GM12878 (cell line): Measurements from ENCODE around the gene LRCH3. TPM values are rescaled to one million over a fixed set of nuclear protein-coding genes. Genes with fewer than 3 reads are reported as not detected.
A peak's percentile ranks its signal among the peaks of the same experiment; 100 is the strongest.

Source experiments
- ATAC-seq: fragments of 200-7000 bp; cut with Tn5 transposase; 3 replicates; pipeline ENCODE4 v1.9.1; 2020; ENCODE audit warnings: mild to moderate bottlenecking, moderate library complexity
- BruUV-seq: library from RNA; stranded (reverse); fragments of 400-500 nt; replicated peaks from 2 replicates; lab custom pipeline; 2021; lab: Mats Ljungman, UMichigan
- CTCF ChIA-PET: fragments of 300-600 bp; sonication (Branson Sonifier 250); formaldehyde crosslinking; extraction: SDS; loops from one replicate; lab custom pipeline; 2021; ENCODE audit warnings: inconsistent platforms; lab: Yijun Ruan, JAX
- POLR2A ChIA-PET: fragments of 350-600 bp; formaldehyde crosslinking; extraction: SDS; loops from one replicate; lab custom pipeline; 2021; ENCODE audit warnings: inconsistent platforms; lab: Charles Lee
- RAD21 ChIA-PET: fragments of 300-600 bp; sonication (Branson Sonifier 250); formaldehyde crosslinking; loops from one replicate; lab custom pipeline; 2023; ENCODE audit warnings: antibody characterized with exemption; ENCODE audit not compliant: unreplicated experiment; lab: Charles Lee
- SMC1A ChIA-PET: fragments of 300-600 bp; sonication (Branson Sonifier 250); formaldehyde crosslinking; loops from one replicate; lab custom pipeline; 2023; ENCODE audit not compliant: unreplicated experiment, uncharacterized antibody; lab: Charles Lee
- DNase-seq: peaks from one replicate; pipeline ENCODE4 v3.0.0-alpha.2; 2011; ENCODE audit warnings: low read depth, low spot score
- FAIRE-seq: peaks from 3 replicates; lab custom pipeline; 2011; peaks lifted over from hg19 to GRCh38; lab: Jason Lieb, UNC
- H2AFZ ChIP-seq: 2 replicates; pipeline ENCODE4 v1.6.0; 2011; ENCODE audit warnings: low read depth, low read length, control low read depth; ENCODE audit not compliant: control insufficient read depth
- H3K27ac ChIP-seq: 2 replicates; pipeline ENCODE4 v1.5.1; 2011; ENCODE audit warnings: control low read depth; ENCODE audit not compliant: control insufficient read depth, insufficient read depth
- H3K27me3 ChIP-seq, 2 experiments: replicated peaks in 1 of 2; 2 replicates each; pipeline versions ENCODE4 v1.6.0 to v1.6.1; 2011; ENCODE audit warnings: low read length in 1 of 2; ENCODE audit not compliant: control insufficient read depth in 2 of 2, insufficient read depth in 2 of 2
- H3K36me3 ChIP-seq, 2 experiments: 2 replicates each; pipeline ENCODE4 v1.5.1; 2011; ENCODE audit warnings: low read length in 1 of 2; ENCODE audit not compliant: control insufficient read depth in 2 of 2, insufficient read depth in 2 of 2
- H3K4me1 ChIP-seq: 2 replicates; pipeline ENCODE4 v1.6.1; 2011; ENCODE audit warnings: mild to moderate bottlenecking, low read length, moderate library complexity, mixed read lengths; ENCODE audit not compliant: control insufficient read depth, insufficient read depth
- H3K4me2 ChIP-seq: 2 replicates; pipeline ENCODE4 v1.6.0; 2011; ENCODE audit warnings: control low read depth; ENCODE audit not compliant: control insufficient read depth, insufficient read depth
- H3K4me3 ChIP-seq: fragments of 200-600 bp; sonication (generic); 2 replicates; pipeline ENCODE4 v1.5.1; 2016
- H3K79me2 ChIP-seq: 2 replicates; pipeline ENCODE4 v1.6.0; 2011; ENCODE audit warnings: low read length; ENCODE audit not compliant: control insufficient read depth, insufficient read depth
- H3K9ac ChIP-seq: 2 replicates; pipeline ENCODE4 v1.8.0; 2011; ENCODE audit warnings: low read length, control low read depth, mixed read lengths; ENCODE audit not compliant: control insufficient read depth, insufficient read depth
- H3K9me3 ChIP-seq: replicated peaks from 3 replicates; pipeline ENCODE4 v1.5.1; 2011; ENCODE audit warnings: mild to moderate bottlenecking, low read length; ENCODE audit not compliant: control insufficient read depth, insufficient read depth
- H4K20me1 ChIP-seq: 2 replicates; pipeline ENCODE4 v1.6.0; 2011; ENCODE audit not compliant: control insufficient read depth, insufficient read depth
- BCLAF1 ChIP-seq: fragments of 450-650 bp; IDR thresholded peaks from 2 replicates; pipeline ENCODE4 v1.6.1; 2017; ENCODE audit warnings: antibody characterized with exemption, mild to moderate bottlenecking, moderate library complexity
- BRCA1 ChIP-seq: IDR thresholded peaks from 2 replicates; pipeline ENCODE4 v1.6.1; 2011; ENCODE audit warnings: low read depth, low read length, improper control_type of control experiment
- CHD2 ChIP-seq: IDR thresholded peaks from 2 replicates; pipeline ENCODE4 v1.6.1; 2011; ENCODE audit warnings: low read depth, low read length, improper control_type of control experiment, borderline replicate concordance
- CREB1 ChIP-seq: IDR thresholded peaks from 2 replicates; pipeline ENCODE4 v1.6.1; 2012; ENCODE audit warnings: low read depth, mild to moderate bottlenecking, inconsistent platforms
- EP300 ChIP-seq, 2 experiments: fragments of 150-350 bp in 1 of 2; IDR thresholded peaks; 2 replicates each; pipeline ENCODE4 v1.6.1; 2011 to 2012; ENCODE audit warnings: low read depth in 2 of 2, low read length in 2 of 2, borderline replicate concordance in 1 of 2, improper control_type of control experiment in 1 of 2, inconsistent platforms in 1 of 2; ENCODE audit not compliant: control insufficient read depth in 1 of 2
- HDAC2 ChIP-seq: fragments of 200-600 bp; sonication (generic); IDR thresholded peaks from 2 replicates; pipeline ENCODE4 v1.6.1; 2017
- HDGF ChIP-seq: fragments of 450-650 bp; IDR thresholded peaks from 2 replicates; pipeline ENCODE4 v1.6.1; 2016; ENCODE audit warnings: antibody characterized with exemption
- LARP7 ChIP-seq: fragments of 450-650 bp; IDR thresholded peaks from 2 replicates; pipeline ENCODE4 v1.6.1; 2017; ENCODE audit warnings: mild to moderate bottlenecking
- NKRF ChIP-seq: fragments of 450-650 bp; conservative IDR thresholded peaks from 2 replicates; pipeline ENCODE4 v1.6.1; 2017; ENCODE audit warnings: mild to moderate bottlenecking, moderate library complexity
- PRDM15 ChIP-seq: fragments of 450-650 bp; formaldehyde crosslinking; IDR thresholded peaks from 2 replicates; pipeline ENCODE4 v1.4.0; 2020; ENCODE audit warnings: mild to moderate bottlenecking, moderate library complexity
- RELB ChIP-seq: fragments of 450-650 bp; IDR thresholded peaks from 2 replicates; pipeline ENCODE4 v1.6.1; 2017; ENCODE audit warnings: low read depth, mild to moderate bottlenecking, moderate library complexity
- TBL1XR1 ChIP-seq: IDR thresholded peaks from 2 replicates; pipeline ENCODE4 v1.6.1; 2012; ENCODE audit warnings: low read depth, low read length, improper control_type of control experiment
- TCF12 ChIP-seq: IDR thresholded peaks from 2 replicates; pipeline ENCODE4 v1.6.1; 2011; ENCODE audit warnings: low read depth, mild to moderate bottlenecking, low read length
- ZNF24 ChIP-seq: fragments of 450-650 bp; IDR thresholded peaks from 2 replicates; pipeline ENCODE4 v1.6.1; 2017; ENCODE audit warnings: antibody characterized with exemption, mild to moderate bottlenecking
- WGBS: methylation state at CpG from one replicate; pipeline ENCODE4 v1.1.6; 2016; ENCODE audit warnings: low lambda C conversion rate; ENCODE audit not compliant: insufficient replicate concordance, insufficient coverage; ENCODE audit errors: missing lambda C conversion rate; 5-methylcytosine and 5-hydroxymethylcytosine counted together
- in situ Hi-C: fragments of 300-500 bp; cut with MboI; formaldehyde crosslinking; loops from 9 replicates; pipeline ENCODE4 v1.14.3; 2018; ENCODE audit warnings: mixed read lengths
- intact Hi-C: fragments of 100-400 bp; cut with micrococcal nuclease; formaldehyde crosslinking; loops from one replicate; pipeline ENCODE4 v1.14.2; 2022; ENCODE audit not compliant: unreplicated experiment
- polyA plus RNA-seq, 11 experiments: library from polyadenylated mRNA; depleted of rRNA in 4 of 11; unstranded in 6 of 11; stranded (reverse) in 5 of 11; fragments of >200 nt; fragmentation: Nextera tagmentation in 4 of 11; fragmentation: Illumina TruSeq in 1 of 11; extraction: Ambion mirVana in 4 of 11; extraction: Trizol in 1 of 11; gene quantifications; 1 replicate in 1 of 11; 2 replicates in 10 of 11; pipeline versions ENCODE4 v1.2.1 to v1.2.3, GENCODE V29; 2011 to 2016; ENCODE audit warnings: inconsistent platforms in 2 of 11, missing spikeins in 2 of 11, low read depth in 1 of 11
- total RNA-seq, 4 experiments: library from RNA; depleted of rRNA in 3 of 4; stranded (reverse); fragments of >200 nt in 3 of 4; fragmentation: Illumina TruSeq in 1 of 4; extraction: Trizol in 1 of 4; gene quantifications; 2 replicates each; pipeline versions ENCODE4 v1.2.1 to v1.2.3, GENCODE V29; 2013 to 2021

LRCH3 gene
- total and polyA plus RNA-seq, 10 of the 15 experiments (the other 5 are each of a cell fraction or from before 2014, with no cell fraction given): 3.9 to 136 (median 40.6) TPM

GRCh38 chr3:197749315-197749600 is 41.8 kb upstream of the LRCH3 start:
- FAIRE-seq (peak; percentile 44), ATAC-seq (peak; percentile 50), DNase-seq (no peak)
- Histone ChIP-seq H3K27ac (peak overlapping the region; percentile 68), H3K27me3 (no peaks in the 10 kb centered on the region), H2AFZ (peak overlapping the region; percentile 93), H3K4me2 (peak overlapping the region; percentile 99), H3K36me3 (no peaks in the 10 kb centered on the region), H4K20me1 (peaks cover 3% of the 10 kb centered on the region), H3K4me1 (peaks cover 19% of the 10 kb centered on the region), H3K9me3 (no peaks in the 10 kb centered on the region), H3K4me3 (peak overlapping the region; percentile 82), H3K9ac (peak overlapping the region; percentile 94), H3K79me2 (peaks cover 49% of the 10 kb centered on the region)
- in situ Hi-C loops: no loop called here
- POLR2A ChIA-PET: interaction anchor here (0.5 to 1.2 kb wide), 9 partner anchors 10 to 70 kb away, joined by 3 to 8 read pairs (median 4); no protein-coding TSS in a partner anchor
- RAD21 ChIA-PET: interaction anchor here (0.8 to 1.5 kb wide), 9 partner anchors 14 to 150 kb away, joined by 3 to 9 read pairs (median 3); no protein-coding TSS in a partner anchor
- CTCF ChIA-PET: interaction anchor here (0.9 to 1.5 kb wide), 14 partner anchors 9 to 108 kb away, joined by 3 to 10 read pairs (median 3); partner anchors contain the start of gene LRCH3
- under 1% methylated on average over 18 of the region's 18 CpGs for WGBS
- SMC1A ChIA-PET: interaction anchor here (0.8 to 2.0 kb wide), 12 partner anchors 11 to 53 kb away, joined by 3 to 15 read pairs (median 5); partner anchors contain the start of gene RUBCN
- no TSS peak for BruUV-seq
- intact Hi-C loops: loop anchor here (1.0 kb wide), 2 partner anchors 12 to 53 kb away; no protein-coding TSS in a partner anchor
- TF ChIP-seq HDGF (peak; percentile 17; the same call in 1 of the 2 replicates), BRCA1 (no peak), TCF12 (peak; percentile 79), RELB (no peak), NKRF (no peak), CHD2 (0 out of 2 replicates have a peak, but pooled peaks have one; percentile 1), CREB1 (peak; percentile 92), EP300 (IDR thresholded peaks at IDR 0.05; ENCODE audit: borderline replicate concordance in 1 of 2, control insufficient read depth in 1 of 2, low read depth in 2 of 2, low read length in 2 of 2) (0 out of 4 replicates have a peak, but pooled peaks of 1 of the 2 experiments have one; percentile 23), TBL1XR1 (no peak; the same call in 1 of the 2 replicates), HDAC2 (no peak), LARP7 (no peak; the same call in 1 of the 2 replicates), PRDM15 (CRISPR knock-in tag) (no peak), BCLAF1 (no peak), ZNF24 (no peak)
